ENCODE results near the gene FJX1. TPM values are rescaled to one million over a fixed set of nuclear protein-coding genes. Genes with fewer than 3 reads are reported as not detected.

Gene FJX1, protein sequence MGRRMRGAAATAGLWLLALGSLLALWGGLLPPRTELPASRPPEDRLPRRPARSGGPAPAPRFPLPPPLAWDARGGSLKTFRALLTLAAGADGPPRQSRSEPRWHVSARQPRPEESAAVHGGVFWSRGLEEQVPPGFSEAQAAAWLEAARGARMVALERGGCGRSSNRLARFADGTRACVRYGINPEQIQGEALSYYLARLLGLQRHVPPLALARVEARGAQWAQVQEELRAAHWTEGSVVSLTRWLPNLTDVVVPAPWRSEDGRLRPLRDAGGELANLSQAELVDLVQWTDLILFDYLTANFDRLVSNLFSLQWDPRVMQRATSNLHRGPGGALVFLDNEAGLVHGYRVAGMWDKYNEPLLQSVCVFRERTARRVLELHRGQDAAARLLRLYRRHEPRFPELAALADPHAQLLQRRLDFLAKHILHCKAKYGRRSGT
- total RNA-seq, result 1.5 TPM
- long read RNA-seq, partial matches to known transcripts, result 0 of 3 reads
- long read RNA-seq, other reads (novel, unspliced or antisense), result 1 of 3 reads

DNA sequence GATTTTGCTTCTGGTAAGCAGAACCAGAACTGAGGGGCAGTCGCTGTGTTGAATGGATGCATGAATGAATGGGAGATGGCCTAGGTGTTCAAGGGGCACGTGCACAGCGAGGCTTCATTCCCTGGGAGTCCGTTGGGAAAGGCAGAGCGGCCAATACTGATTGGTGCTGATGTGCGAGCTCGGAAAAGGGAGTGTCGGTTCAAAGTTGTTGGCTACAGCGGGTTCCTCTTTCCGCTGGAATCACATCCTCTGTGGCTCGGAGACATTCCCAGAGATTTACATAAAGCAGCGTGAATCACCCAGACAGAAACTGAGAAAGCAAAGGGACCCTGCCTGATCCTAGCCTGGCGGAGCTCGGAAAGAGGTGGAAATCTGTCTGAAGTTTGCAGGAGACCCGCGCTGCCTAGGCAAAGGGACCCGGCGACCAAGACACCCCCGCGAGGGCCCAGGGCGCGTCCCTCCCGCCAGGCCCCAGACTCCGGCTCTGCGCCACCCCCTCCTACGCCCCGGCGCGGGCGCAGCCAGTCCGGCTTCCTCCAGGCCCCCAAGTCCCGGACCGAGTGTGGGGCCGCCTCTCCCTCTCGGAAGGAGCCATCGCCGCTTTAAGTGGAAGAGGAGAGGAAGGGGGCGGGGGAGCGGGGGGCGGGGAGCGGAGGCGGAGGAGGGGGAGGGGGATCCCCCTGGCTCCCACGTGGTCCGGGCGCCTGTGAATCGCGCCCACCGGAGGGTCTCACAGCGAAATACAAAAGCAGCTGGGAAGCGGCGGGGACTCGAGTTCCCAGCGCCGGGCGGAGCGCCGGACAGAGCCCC is at the start of gene FJX1:
TSS of gene FJX1 (plus strand) at position 774 of the 810 bp plus-strand sequence. CDS start 177 bp downstream, outside the sequence.
- intact Hi-C loops (cut with DNase I), result loop anchor here (5.0 kb wide), 1 partner anchor 639 kb away; no protein-coding TSS in a partner anchor
- Histone ChIP-seq H3K36me3 (no peaks in the 10 kb centered on the region), H3K9me3 (no peaks in the 10 kb centered on the region), H3K4me3 (peak within 1 kb of the TSS; percentile 65), H3K27ac (peak within 1 kb of the TSS; percentile 76), H3K4me1 (peaks cover 18% of the 10 kb centered on the region), H3K27me3 (ENCODE audit: low read depth) (peaks cover 29% of the 10 kb centered on the region)
- ATAC-seq (peak; percentile 67 to 71), DNase-seq (peak; percentile 54)
- TF ChIP-seq, protein P1, sequence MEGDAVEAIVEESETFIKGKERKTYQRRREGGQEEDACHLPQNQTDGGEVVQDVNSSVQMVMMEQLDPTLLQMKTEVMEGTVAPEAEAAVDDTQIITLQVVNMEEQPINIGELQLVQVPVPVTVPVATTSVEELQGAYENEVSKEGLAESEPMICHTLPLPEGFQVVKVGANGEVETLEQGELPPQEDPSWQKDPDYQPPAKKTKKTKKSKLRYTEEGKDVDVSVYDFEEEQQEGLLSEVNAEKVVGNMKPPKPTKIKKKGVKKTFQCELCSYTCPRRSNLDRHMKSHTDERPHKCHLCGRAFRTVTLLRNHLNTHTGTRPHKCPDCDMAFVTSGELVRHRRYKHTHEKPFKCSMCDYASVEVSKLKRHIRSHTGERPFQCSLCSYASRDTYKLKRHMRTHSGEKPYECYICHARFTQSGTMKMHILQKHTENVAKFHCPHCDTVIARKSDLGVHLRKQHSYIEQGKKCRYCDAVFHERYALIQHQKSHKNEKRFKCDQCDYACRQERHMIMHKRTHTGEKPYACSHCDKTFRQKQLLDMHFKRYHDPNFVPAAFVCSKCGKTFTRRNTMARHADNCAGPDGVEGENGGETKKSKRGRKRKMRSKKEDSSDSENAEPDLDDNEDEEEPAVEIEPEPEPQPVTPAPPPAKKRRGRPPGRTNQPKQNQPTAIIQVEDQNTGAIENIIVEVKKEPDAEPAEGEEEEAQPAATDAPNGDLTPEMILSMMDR (IDR thresholded peaks at IDR 0.05), result no peak

DNA sequence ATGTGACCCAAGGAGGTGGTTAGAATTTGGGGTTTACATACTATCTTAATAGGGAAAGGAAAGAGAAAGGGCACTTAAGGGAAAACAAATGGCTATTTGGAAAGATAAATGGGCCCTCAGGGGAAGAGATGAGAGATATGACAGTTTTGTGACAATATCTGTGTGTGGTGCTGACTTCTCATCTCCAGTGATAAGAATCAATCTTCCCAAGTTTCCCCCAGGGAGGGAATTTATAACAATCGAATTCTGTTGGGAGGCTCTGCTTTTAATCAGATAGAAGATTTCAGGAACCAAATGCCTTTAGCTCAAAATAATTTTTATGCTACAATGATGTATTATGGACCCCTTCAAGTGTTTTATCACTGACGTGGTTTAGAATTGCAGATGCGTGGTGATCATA is 46.6 kb upstream of the FJX1 start:
- Histone ChIP-seq H3K4me3 (no peak overlapping the region), H3K27ac (no peak overlapping the region), H3K36me3 (no peaks in the 10 kb centered on the region), H3K4me1 (no peaks in the 10 kb centered on the region), H3K9me3 (no peaks in the 10 kb centered on the region), H3K27me3 (ENCODE audit: low read depth) (no peaks in the 10 kb centered on the region)
- no peak for ATAC-seq
- DNase-seq, result no peak
- intact Hi-C loops (cut with DNase I), result no loop called here
- TF ChIP-seq, protein P1 (IDR thresholded peaks at IDR 0.05), result no peak

DNA sequence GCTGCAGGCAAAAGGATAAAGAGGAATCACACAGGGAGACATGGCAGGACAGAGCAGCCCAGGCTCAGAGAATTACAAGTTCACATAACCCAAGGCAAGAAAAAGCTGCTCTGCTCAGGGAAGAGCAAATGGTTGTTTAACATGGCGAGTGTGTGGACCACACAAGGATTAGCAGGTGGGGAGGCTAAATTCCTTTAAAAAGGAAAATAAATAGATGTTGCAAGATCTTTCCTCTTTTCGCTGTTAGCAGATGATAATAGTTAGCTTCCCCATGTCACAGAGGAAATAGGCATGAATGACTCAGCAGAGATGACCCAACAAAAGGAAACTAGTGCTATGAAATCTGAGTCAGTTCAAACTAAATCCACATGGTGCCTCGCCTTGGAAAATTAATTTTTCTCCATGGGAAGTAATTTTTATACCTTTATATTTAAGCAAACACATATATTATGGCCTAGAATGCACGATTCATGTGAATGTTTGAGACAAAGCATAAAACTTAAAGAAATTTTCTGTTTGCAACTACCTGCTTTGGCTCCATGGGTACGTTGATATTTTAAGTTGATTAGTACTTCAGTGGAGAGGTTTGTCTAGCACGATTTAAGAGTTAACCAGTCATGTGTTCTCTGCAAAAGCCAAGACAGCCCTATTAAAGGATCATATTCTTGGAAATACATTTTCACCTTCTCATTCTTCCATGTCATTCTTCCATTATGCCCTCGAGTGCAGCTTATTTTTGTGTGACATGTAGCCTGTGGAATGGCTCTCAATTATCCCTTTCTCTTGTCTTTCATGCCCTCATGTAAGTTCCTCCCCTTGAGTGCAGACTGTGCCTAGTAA is 38.5 kb upstream of the FJX1 start:
- no peaks in the 10 kb centered on the region for H3K27me3 ChIP-seq (ENCODE audit: low read depth)
- TF ChIP-seq, protein P1 (IDR thresholded peaks at IDR 0.05), result no peak
- peak in 1 of 2 donors; percentile 41 for ATAC-seq
- no peak overlapping the region for H3K4me3 ChIP-seq
- H3K9me3 ChIP-seq, result no peaks in the 10 kb centered on the region
- no peak overlapping the region for H3K27ac ChIP-seq
- intact Hi-C loops (cut with DNase I), result no loop called here
- no peaks in the 10 kb centered on the region for H3K36me3 ChIP-seq
- DNase-seq, result no peak
- H3K4me1 ChIP-seq, result no peaks in the 10 kb centered on the region

DNA sequence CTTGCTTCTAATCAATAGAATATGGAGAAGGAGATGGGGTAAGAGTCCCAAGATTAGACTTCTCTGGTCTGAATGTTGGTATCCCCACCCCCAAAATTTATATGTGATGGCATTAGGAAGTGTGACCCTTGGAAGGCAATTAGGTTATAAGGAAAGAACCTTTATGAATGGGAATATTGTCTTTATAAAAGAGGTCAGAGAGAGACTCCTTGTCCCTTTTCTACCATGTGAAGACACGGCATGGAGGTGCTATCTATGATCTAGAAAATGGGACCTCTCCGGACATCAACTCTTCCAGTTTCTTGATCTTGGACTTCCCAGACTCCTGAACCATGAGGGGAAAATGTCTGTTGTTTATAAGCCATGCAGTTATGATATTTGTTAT is 37.9 kb upstream of the FJX1 start:
- Histone ChIP-seq H3K9me3 (no peaks in the 10 kb centered on the region), H3K36me3 (no peaks in the 10 kb centered on the region), H3K4me1 (no peaks in the 10 kb centered on the region), H3K27ac (no peak overlapping the region), H3K4me3 (no peak overlapping the region), H3K27me3 (ENCODE audit: low read depth) (no peaks in the 10 kb centered on the region)
- DNase-seq, result no peak
- ATAC-seq, result no peak
- intact Hi-C loops (cut with DNase I), result no loop called here
- TF ChIP-seq, protein P1 (IDR thresholded peaks at IDR 0.05), result no peak

DNA sequence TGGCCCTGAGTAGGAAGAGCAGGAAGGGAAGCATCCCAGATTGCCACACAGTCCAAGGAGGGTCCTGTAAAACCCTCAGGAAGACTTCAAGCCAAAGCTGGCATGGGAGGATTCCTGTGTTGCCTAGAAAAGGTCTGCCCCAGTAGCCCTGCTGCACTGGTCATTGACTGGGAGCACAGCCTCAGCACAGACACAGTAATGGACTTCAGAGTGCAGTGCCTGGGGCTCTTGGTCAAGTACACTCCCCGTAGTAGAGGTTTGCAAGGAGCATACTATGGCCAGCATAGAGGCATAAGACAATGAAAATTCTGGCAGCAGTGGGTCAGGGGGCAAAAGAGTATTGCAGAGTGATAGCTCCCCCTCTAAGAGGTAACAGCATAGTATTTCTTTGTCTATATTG is 36.2 kb upstream of the FJX1 start:
- ATAC-seq (no peak), DNase-seq (no peak)
- intact Hi-C loops (cut with DNase I), result no loop called here
- TF ChIP-seq, protein P1 (IDR thresholded peaks at IDR 0.05), result no peak
- H3K27me3 ChIP-seq (ENCODE audit: low read depth), result no peaks in the 10 kb centered on the region
- no peaks in the 10 kb centered on the region for H3K36me3 ChIP-seq
- no peaks in the 10 kb centered on the region for H3K9me3 ChIP-seq
- no peaks in the 10 kb centered on the region for H3K4me1 ChIP-seq
- no peak overlapping the region for H3K27ac ChIP-seq
- H3K4me3 ChIP-seq, result no peak overlapping the region
